WTC11 (cell line): ENCODE results near the gene CDH7.

Experiments
- ATF2 ChIP-seq: sonication (generic); formaldehyde crosslinking; IDR thresholded peaks from 2 replicates; pipeline ENCODE4 v1.8.1; 2022; ENCODE audit warnings: low read depth, missing genetic modification reagents, borderline replicate concordance
- MLX ChIP-seq: sonication (generic); formaldehyde crosslinking; IDR thresholded peaks from 2 replicates; pipeline ENCODE4 v1.8.1; 2023; ENCODE audit warnings: mild to moderate bottlenecking, missing genetic modification reagents, moderate library complexity
- TF ChIP-seq, protein P1 (sequence below): fragments of 200-600 bp; IDR thresholded peaks from 2 replicates; pipeline ENCODE4 v1.8.0; 2022; ENCODE audit warnings: antibody characterized with exemption

GRCh38 chr18:65711493-65711892 lies 39.3 kb upstream of the CDH7 start:
- TF ChIP-seq, protein P1, sequence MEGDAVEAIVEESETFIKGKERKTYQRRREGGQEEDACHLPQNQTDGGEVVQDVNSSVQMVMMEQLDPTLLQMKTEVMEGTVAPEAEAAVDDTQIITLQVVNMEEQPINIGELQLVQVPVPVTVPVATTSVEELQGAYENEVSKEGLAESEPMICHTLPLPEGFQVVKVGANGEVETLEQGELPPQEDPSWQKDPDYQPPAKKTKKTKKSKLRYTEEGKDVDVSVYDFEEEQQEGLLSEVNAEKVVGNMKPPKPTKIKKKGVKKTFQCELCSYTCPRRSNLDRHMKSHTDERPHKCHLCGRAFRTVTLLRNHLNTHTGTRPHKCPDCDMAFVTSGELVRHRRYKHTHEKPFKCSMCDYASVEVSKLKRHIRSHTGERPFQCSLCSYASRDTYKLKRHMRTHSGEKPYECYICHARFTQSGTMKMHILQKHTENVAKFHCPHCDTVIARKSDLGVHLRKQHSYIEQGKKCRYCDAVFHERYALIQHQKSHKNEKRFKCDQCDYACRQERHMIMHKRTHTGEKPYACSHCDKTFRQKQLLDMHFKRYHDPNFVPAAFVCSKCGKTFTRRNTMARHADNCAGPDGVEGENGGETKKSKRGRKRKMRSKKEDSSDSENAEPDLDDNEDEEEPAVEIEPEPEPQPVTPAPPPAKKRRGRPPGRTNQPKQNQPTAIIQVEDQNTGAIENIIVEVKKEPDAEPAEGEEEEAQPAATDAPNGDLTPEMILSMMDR, result no peak
- TF ChIP-seq MLX (CRISPR knock-in tag), result no peak
- no peak for TF ChIP-seq ATF2
